HEK293T (cell line): ENCODE results near the gene KMT5B.

Experiments
- CTCF ChIA-PET: fragments of 350-600 bp; formaldehyde crosslinking; extraction: SDS; loops from one replicate; lab custom pipeline; 2021; ENCODE audit warnings: antibody characterized with exemption, inconsistent platforms; lab: Yijun Ruan, JAX
- POLR2A ChIA-PET: fragments of 350-600 bp; formaldehyde crosslinking; extraction: SDS; loops from one replicate; lab custom pipeline; 2020; ENCODE audit warnings: antibody characterized with exemption, inconsistent platforms; lab: Yijun Ruan, JAX
- DNase-seq: peaks from one replicate; pipeline ENCODE4 v3.0.0; 2012; ENCODE audit warnings: mixed read lengths; ENCODE audit errors: extremely low spot score
- ARNT ChIP-seq: fragments of 450-650 bp; IDR thresholded peaks from 2 replicates; pipeline ENCODE4 v1.6.1; 2017; ENCODE audit warnings: mild to moderate bottlenecking
- BHLHE40 ChIP-seq: fragments of 450-650 bp; IDR thresholded peaks from 2 replicates; pipeline ENCODE4 v1.6.1; 2016; ENCODE audit warnings: mild to moderate bottlenecking, moderate library complexity, borderline replicate concordance
- CTBP1 ChIP-seq: fragments of 450-650 bp; IDR thresholded peaks from 2 replicates; pipeline ENCODE4 v1.6.1; 2016; ENCODE audit warnings: borderline replicate concordance
- ELF4 ChIP-seq: fragments of 450-650 bp; IDR thresholded peaks from 2 replicates; pipeline ENCODE4 v1.6.1; 2017; ENCODE audit warnings: antibody characterized with exemption
- FOXA1 ChIP-seq: fragments of 450-650 bp; IDR thresholded peaks from 2 replicates; pipeline ENCODE4 v1.6.1; 2016; ENCODE audit warnings: mild to moderate bottlenecking
- FOXK2 ChIP-seq: fragments of 450-650 bp; IDR thresholded peaks from 2 replicates; pipeline ENCODE4 v1.6.1; 2016; ENCODE audit warnings: mild to moderate bottlenecking
- FOXM1 ChIP-seq: fragments of 450-650 bp; IDR thresholded peaks from 2 replicates; pipeline ENCODE4 v1.6.1; 2017; ENCODE audit warnings: mild to moderate bottlenecking, borderline replicate concordance
- HDGF ChIP-seq: fragments of 450-650 bp; IDR thresholded peaks from 2 replicates; pipeline ENCODE4 v1.6.1; 2017; ENCODE audit warnings: antibody characterized with exemption, borderline replicate concordance
- L3MBTL2 ChIP-seq: fragments of 450-650 bp; conservative IDR thresholded peaks from 2 replicates; pipeline ENCODE4 v1.6.1; 2016; ENCODE audit warnings: mild to moderate bottlenecking
- LEF1 ChIP-seq: fragments of 450-650 bp; IDR thresholded peaks from 2 replicates; pipeline ENCODE4 v1.6.1; 2017; ENCODE audit warnings: mild to moderate bottlenecking, borderline replicate concordance
- NFRKB ChIP-seq: fragments of 450-650 bp; IDR thresholded peaks from 2 replicates; pipeline ENCODE4 v1.6.1; 2016; ENCODE audit warnings: mild to moderate bottlenecking, moderate library complexity
- SP1 ChIP-seq: fragments of 450-650 bp; IDR thresholded peaks from 2 replicates; pipeline ENCODE4 v1.6.1; 2017
- SUZ12 ChIP-seq: fragments of 450-650 bp; IDR thresholded peaks from 2 replicates; pipeline ENCODE4 v1.6.1; 2016; ENCODE audit warnings: mild to moderate bottlenecking
- TARDBP ChIP-seq: fragments of 450-650 bp; IDR thresholded peaks from 2 replicates; pipeline ENCODE4 v1.6.1; 2016
- ZNF384 ChIP-seq: fragments of 450-650 bp; IDR thresholded peaks from 2 replicates; pipeline ENCODE4 v1.6.1; 2016
- TF ChIP-seq, protein P1 (sequence below): fragments of 450-650 bp; IDR thresholded peaks from 2 replicates; pipeline ENCODE4 v1.6.1; 2016

The KMT5B gene

DNA sequence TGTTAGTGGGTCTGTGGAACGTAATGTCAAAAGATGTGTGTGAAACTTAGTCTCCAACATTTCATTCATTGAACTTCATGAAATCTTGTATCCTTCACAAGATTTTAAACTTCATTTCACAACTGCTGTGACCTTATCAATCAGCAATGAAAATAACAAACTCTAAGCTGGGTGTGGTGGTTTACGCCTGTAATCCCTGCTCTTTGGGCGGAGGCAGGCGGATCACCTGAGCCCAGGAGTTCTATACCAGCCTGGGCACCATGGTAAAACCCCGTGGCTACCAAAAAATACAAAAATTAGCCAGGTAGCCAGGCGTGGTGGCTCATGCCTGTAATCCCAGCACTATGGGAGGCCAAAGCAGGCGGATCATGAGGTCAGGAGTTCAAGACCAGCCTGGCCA, 97.0 kb downstream of the KMT5B start:
- POLR2A ChIA-PET, result no interaction called here
- no peak for DNase-seq
- CTCF ChIA-PET, result no interaction called here
- TF ChIP-seq ZNF384, result no peak
- TF ChIP-seq SP1, result no peak
- no peak for TF ChIP-seq FOXK2
- TF ChIP-seq BHLHE40, result no peak
- TF ChIP-seq HDGF, result no peak
- no peak for TF ChIP-seq SUZ12
- TF ChIP-seq FOXA1, result no peak
- TF ChIP-seq TARDBP, result no peak
- no peak for TF ChIP-seq CTBP1
- TF ChIP-seq, protein P1, sequence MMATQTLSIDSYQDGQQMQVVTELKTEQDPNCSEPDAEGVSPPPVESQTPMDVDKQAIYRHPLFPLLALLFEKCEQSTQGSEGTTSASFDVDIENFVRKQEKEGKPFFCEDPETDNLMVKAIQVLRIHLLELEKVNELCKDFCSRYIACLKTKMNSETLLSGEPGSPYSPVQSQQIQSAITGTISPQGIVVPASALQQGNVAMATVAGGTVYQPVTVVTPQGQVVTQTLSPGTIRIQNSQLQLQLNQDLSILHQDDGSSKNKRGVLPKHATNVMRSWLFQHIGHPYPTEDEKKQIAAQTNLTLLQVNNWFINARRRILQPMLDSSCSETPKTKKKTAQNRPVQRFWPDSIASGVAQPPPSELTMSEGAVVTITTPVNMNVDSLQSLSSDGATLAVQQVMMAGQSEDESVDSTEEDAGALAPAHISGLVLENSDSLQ, result no peak
- TF ChIP-seq FOXM1, result no peak
- no peak for TF ChIP-seq ELF4
- TF ChIP-seq ARNT, result no peak
- no peak for TF ChIP-seq NFRKB
- TF ChIP-seq L3MBTL2, result no peak

DNA sequence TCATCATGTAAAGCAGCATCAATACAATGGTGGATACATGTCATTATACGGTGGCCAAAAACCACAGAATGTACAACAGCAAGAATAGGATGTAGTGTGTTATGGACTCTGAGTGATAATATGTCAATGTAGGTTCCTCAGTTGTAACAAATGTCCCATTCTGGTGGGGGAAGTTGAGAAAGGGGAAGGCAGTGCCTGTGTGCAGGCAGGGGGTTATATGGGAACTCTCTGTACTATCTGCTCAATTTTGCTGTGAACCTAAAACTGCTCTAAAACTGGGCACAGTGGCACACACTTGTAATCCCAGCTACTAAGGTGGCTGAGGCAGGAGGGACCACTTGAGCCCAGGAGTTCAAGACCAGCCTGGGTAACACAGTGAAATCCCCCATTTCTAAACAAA, 97.8 kb downstream of the KMT5B start:
- CTCF ChIA-PET, result interaction anchor here (0.6 kb wide), 1 partner anchor 33 kb away, joined by 3 read pairs; no protein-coding TSS in a partner anchor
- DNase-seq, result no peak

DNA sequence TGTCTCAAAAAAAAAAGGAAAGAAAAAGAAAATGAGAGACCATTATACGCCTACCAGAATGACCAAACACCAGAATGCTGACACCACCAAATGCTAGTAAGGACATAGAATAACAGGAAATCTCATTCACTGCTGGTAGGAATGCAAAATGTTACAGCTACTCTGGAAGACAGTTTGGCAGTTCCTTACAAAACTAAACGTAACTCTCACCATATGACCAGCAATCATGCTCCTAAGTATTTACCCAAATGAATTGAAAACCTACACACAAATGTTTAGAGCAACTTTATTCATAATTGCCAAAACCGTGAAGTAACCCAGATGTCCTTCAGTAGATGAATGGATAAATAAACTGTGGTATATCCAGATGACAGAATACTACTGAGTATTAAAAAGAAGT, 99.1 kb downstream of the KMT5B start:
- TF ChIP-seq SP1 (no peak), FOXK2 (no peak), ZNF384 (no peak), ARNT (no peak)
- no peak for DNase-seq
- CTCF ChIA-PET, result interaction anchor here (0.7 kb wide), 1 partner anchor 22 kb away, joined by 3 read pairs; no protein-coding TSS in a partner anchor
- POLR2A ChIA-PET, result no interaction called here

More for the DNA sequence above, 97.8 kb downstream of the KMT5B start:
- POLR2A ChIA-PET, result no interaction called here
- TF ChIP-seq ZNF384 (no peak), FOXM1 (no peak), FOXK2 (no peak), HDGF (no peak), SUZ12 (no peak), CTBP1 (no peak), TARDBP (no peak), LEF1 (no peak), FOXA1 (no peak)
- TF ChIP-seq, protein P1, result no peak

DNA sequence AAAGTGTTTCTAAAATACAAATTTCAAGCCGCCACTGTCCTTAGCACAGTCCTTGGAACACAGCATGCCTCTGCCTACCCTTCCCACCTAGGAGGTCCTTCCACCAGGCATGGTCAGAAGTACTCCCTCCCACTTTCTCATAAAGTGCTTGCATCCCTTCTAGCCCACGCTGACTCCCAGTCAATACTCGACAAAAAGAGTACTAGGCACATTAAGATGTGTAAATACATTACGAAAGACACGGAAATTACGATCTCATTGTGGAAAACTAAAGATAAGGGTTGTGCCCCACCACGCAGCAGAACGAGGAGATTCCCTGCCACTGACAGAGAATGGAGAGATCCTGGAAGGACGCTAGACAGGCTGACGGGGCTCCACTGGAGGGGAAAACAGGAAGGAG, 105.4 kb downstream of the KMT5B start:
- ChIA-PET CTCF (no interaction called here), POLR2A (interaction anchor here (1.0 to 1.7 kb wide), 3 partner anchors 11 to 105 kb away, joined by 3 to 8 read pairs (median 4); no protein-coding TSS in a partner anchor)
- TF ChIP-seq SUZ12 (no peak), ARNT (no peak), ELF4 (no peak)
- no peak for DNase-seq

DNA sequence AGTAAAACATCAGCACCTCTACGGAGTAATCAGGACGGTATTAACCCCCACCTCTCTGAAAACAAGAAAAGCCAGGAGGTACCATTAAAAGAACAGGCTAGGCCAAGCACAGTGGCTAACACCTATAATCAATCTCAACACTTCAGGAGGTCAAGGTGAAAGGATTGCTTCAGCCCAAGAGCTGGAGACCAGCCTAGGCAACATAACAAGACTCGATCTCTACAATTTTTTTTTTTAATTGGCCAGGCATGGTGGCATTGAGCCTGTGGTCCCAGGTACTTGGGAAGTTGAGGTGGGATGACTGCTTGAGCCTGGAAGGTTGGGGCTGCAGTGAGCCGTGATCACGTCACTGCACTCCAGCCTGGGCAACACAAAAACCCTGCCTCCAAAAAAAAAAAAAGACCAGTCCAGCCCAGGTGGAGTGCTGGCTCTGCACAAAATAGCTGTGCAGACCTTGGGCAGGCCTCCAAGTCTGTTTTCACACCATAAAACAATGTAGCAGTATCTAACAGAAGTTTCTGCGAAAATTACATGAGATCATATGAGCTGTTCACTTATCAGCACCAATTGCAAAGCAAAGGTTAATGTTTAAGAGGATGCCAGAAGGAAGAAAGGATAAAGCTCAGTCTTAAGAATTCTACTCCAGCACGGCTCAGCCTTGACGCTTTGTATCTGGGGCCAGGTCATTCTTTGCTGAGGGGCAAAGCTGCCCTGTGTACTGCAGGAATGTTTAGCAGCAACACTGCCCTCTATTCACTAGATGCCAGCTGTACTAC, 106.7 kb downstream of the KMT5B start:
- TF ChIP-seq FOXA1 (no peak), CTBP1 (no peak), ARNT (no peak)
- TF ChIP-seq, protein P1, result no peak
- no peak for DNase-seq
- CTCF ChIA-PET, result no interaction called here
- POLR2A ChIA-PET, result interaction anchor here (0.7 to 1.7 kb wide), 2 partner anchors 9 to 13 kb away, joined by 3 to 8 read pairs; no protein-coding TSS in a partner anchor
